DND-41 (cell line): ENCODE data around the gene BMPR1A.

Experiments used
- CTCF ChIP-seq: IDR thresholded peaks from 2 replicates; pipeline ENCODE4 v1.5.1; 2012; ENCODE audit warnings: borderline replicate concordance, low read length, moderate library complexity, mild to moderate bottlenecking; ENCODE audit not compliant: poor library complexity, severe bottlenecking; ENCODE audit errors: extremely low read depth
- EZH2 ChIP-seq: IDR thresholded peaks from 3 replicates; pipeline ENCODE4 v1.6.1; 2012; ENCODE audit warnings: borderline replicate concordance, low read depth, mild to moderate bottlenecking, moderate library complexity, low read length, inconsistent platforms; ENCODE audit not compliant: severe bottlenecking

GRCh38 chr10:86954681-86955500, 198.5 kb downstream of the BMPR1A start:
- TF ChIP-seq CTCF: no peak
- no peak for TF ChIP-seq EZH2
